H1 (cell line): Measurements from ENCODE around the gene SYT6. TPM values are rescaled to one million over a fixed set of nuclear protein-coding genes. Genes with fewer than 3 reads are reported as not detected.

Experiments
- CTCF ChIA-PET: fragments of 300-600 bp; sonication (Branson Sonifier 250); formaldehyde crosslinking; loops from one replicate; lab custom pipeline; 2021; ENCODE audit not compliant: partially characterized antibody; lab: Charles Lee
- POLR2A ChIA-PET: fragments of 300-600 bp; sonication (Branson Sonifier 250); formaldehyde crosslinking; loops from one replicate; lab custom pipeline; 2021; ENCODE audit warnings: inconsistent platforms; ENCODE audit not compliant: partially characterized antibody; lab: Charles Lee
- DNase-seq, 2 experiments: peaks; one replicate each; pipeline versions ENCODE4 v3.0.0 to v3.0.0-alpha.2; 2010 to 2022; ENCODE audit warnings: low spot score in 2 of 2, low read depth in 1 of 2, mixed read lengths in 1 of 2
- FAIRE-seq: peaks from 2 replicates; lab custom pipeline; 2011; peaks lifted over from hg19 to GRCh38; lab: Jason Lieb, UNC
- H2AFZ ChIP-seq: 2 replicates; pipeline ENCODE4 v1.8.1; 2012; ENCODE audit warnings: low read length, inconsistent platforms
- H2AK5ac ChIP-seq: 2 replicates; pipeline ENCODE4 v1.6.1; 2013; ENCODE audit warnings: low read depth, low read length
- H2BK120ac ChIP-seq: replicated peaks from 2 replicates; pipeline ENCODE3; 2013; ENCODE audit warnings: low read depth, low read length, inconsistent platforms
- H2BK12ac ChIP-seq: 2 replicates; pipeline ENCODE4 v1.6.1; 2013; ENCODE audit warnings: low read depth, low read length
- H2BK15ac ChIP-seq: 2 replicates; pipeline ENCODE4 v1.6.1; 2013; ENCODE audit warnings: low read length
- H2BK20ac ChIP-seq: 2 replicates; pipeline ENCODE4 v1.6.1; 2013; ENCODE audit warnings: low read length
- H2BK5ac ChIP-seq: 2 replicates; pipeline ENCODE4 v1.6.1; 2013; ENCODE audit warnings: low read depth, low read length
- H3K14ac ChIP-seq: 2 replicates; pipeline ENCODE4 v1.6.1; 2013; ENCODE audit warnings: inconsistent platforms; ENCODE audit not compliant: insufficient read length
- H3K18ac ChIP-seq: 2 replicates; pipeline ENCODE4 v1.6.1; 2013; ENCODE audit warnings: low read length; ENCODE audit errors: extremely low read depth
- H3K23ac ChIP-seq: 2 replicates; pipeline ENCODE4 v1.6.1; 2013; ENCODE audit warnings: inconsistent platforms; ENCODE audit not compliant: insufficient read length
- H3K23me2 ChIP-seq: 2 replicates; pipeline ENCODE4 v1.6.1; 2013; ENCODE audit warnings: low read depth, low read length
- H3K27ac ChIP-seq: 2 replicates; pipeline ENCODE4 v1.6.1; 2011; ENCODE audit warnings: low read depth, low read length, inconsistent platforms
- H3K27me3 ChIP-seq, 4 experiments: replicated peaks in 1 of 4; 1 replicate in 1 of 4; 2 replicates in 3 of 4; pipeline versions ENCODE4 v1.6.1 to v1.8.1; 2011 to 2013; ENCODE audit warnings: low read length in 3 of 4, mild to moderate bottlenecking in 3 of 4, inconsistent platforms in 2 of 4, mixed read lengths in 2 of 4, moderate library complexity in 1 of 4; ENCODE audit not compliant: control insufficient read depth in 3 of 4, insufficient read depth in 3 of 4; ENCODE audit errors: extremely low read depth in 1 of 4
- H3K36me3 ChIP-seq, 4 experiments: 2 replicates each; pipeline versions ENCODE4 v1.6.1 to v1.8.1; 2011 to 2013; ENCODE audit warnings: mild to moderate bottlenecking in 4 of 4, low read length in 3 of 4, moderate library complexity in 2 of 4, control low read depth in 1 of 4, inconsistent platforms in 1 of 4; ENCODE audit not compliant: insufficient read depth in 4 of 4, control insufficient read depth in 2 of 4
- H3K4ac ChIP-seq: replicated peaks from 2 replicates; pipeline ENCODE3; 2013; ENCODE audit warnings: low read length, low read depth, mixed read lengths, inconsistent platforms; ENCODE audit not compliant: insufficient read length
- H3K4me1 ChIP-seq, 4 experiments: replicated peaks in 1 of 4; 1 replicate in 1 of 4; 2 replicates in 3 of 4; pipeline versions ENCODE4 v1.6.1 to v1.8.1; 2011 to 2013; ENCODE audit warnings: low read length in 3 of 4, inconsistent platforms in 2 of 4, mixed read lengths in 1 of 4; ENCODE audit not compliant: insufficient read depth in 4 of 4, control insufficient read depth in 3 of 4
- H3K4me2 ChIP-seq, 2 experiments: 2 replicates each; pipeline versions ENCODE4 v1.6.1 to v1.8.1; 2011 to 2013; ENCODE audit warnings: low read depth in 2 of 2, low read length in 2 of 2, control low read depth in 1 of 2, inconsistent platforms in 1 of 2, mild to moderate bottlenecking in 1 of 2; ENCODE audit not compliant: insufficient read depth in 1 of 2
- H3K4me3 ChIP-seq, 4 experiments: fragments of 200-600, 300-600 bp in 1 of 4; sonication (generic), shearing (Covaris generic), sonication (Bioruptor Twin) in 1 of 4; 2 replicates each; pipeline versions ENCODE4 v1.5.1 to v1.8.1; 2011 to 2016; ENCODE audit warnings: low read length in 4 of 4, low read depth in 3 of 4, control low read depth in 2 of 4, inconsistent platforms in 2 of 4, mild to moderate bottlenecking in 2 of 4, mixed read lengths in 1 of 4, moderate library complexity in 1 of 4; ENCODE audit not compliant: insufficient read depth in 2 of 4; ENCODE audit errors: extremely low read depth in 1 of 4
- H3K56ac ChIP-seq: replicated peaks from 2 replicates; pipeline ENCODE3; 2013; ENCODE audit warnings: low read depth, mild to moderate bottlenecking, mixed read lengths, low read length, inconsistent platforms; ENCODE audit not compliant: insufficient read length
- H3K79me1 ChIP-seq: 2 replicates; pipeline ENCODE4 v1.6.1; 2013; ENCODE audit warnings: low read depth, low read length, control low read depth
- H3K79me2 ChIP-seq, 2 experiments: 2 replicates each; pipeline versions ENCODE4 v1.6.1 to v1.8.1; 2012 to 2013; ENCODE audit warnings: low read length in 2 of 2, mild to moderate bottlenecking in 2 of 2, inconsistent platforms in 1 of 2; ENCODE audit not compliant: insufficient read depth in 2 of 2, control insufficient read depth in 1 of 2
- H3K9ac ChIP-seq, 4 experiments: replicated peaks in 1 of 4; 1 replicate in 1 of 4; 2 replicates in 3 of 4; pipeline versions ENCODE4 v1.6.1 to v1.8.1; 2011 to 2013; ENCODE audit warnings: low read depth in 3 of 4, low read length in 3 of 4, control low read depth in 2 of 4, mild to moderate bottlenecking in 2 of 4, moderate library complexity in 2 of 4, inconsistent platforms in 1 of 4; ENCODE audit errors: extremely low read depth in 1 of 4
- H3K9me3 ChIP-seq, 2 experiments: 2 replicates each; pipeline versions ENCODE4 v1.6.1 to v1.8.1; 2012 to 2013; ENCODE audit warnings: mild to moderate bottlenecking in 2 of 2, moderate library complexity in 2 of 2, control low read depth in 1 of 2, inconsistent platforms in 1 of 2, low read depth in 1 of 2, low read length in 1 of 2, mixed read lengths in 1 of 2; ENCODE audit not compliant: insufficient read depth in 2 of 2
- H4K20me1 ChIP-seq, 2 experiments: replicated peaks in 1 of 2; 2 replicates each; pipeline versions ENCODE3 to v1.8.1; 2011 to 2013; ENCODE audit warnings: inconsistent platforms in 2 of 2, low read length in 2 of 2, mild to moderate bottlenecking in 1 of 2; ENCODE audit not compliant: insufficient read depth in 2 of 2, control insufficient read depth in 1 of 2
- H4K5ac ChIP-seq: 2 replicates; pipeline ENCODE4 v1.6.1; 2013; ENCODE audit warnings: low read length, low read depth, mixed read lengths, inconsistent platforms; ENCODE audit not compliant: insufficient read length
- H4K8ac ChIP-seq: 2 replicates; pipeline ENCODE4 v1.8.0; 2013; ENCODE audit warnings: mild to moderate bottlenecking, moderate library complexity, low read length, inconsistent platforms; ENCODE audit not compliant: insufficient read depth; ENCODE audit errors: extremely low read depth
- H4K91ac ChIP-seq: replicated peaks from 2 replicates; pipeline ENCODE3; 2013; ENCODE audit warnings: low read length, mixed read lengths, inconsistent platforms; ENCODE audit not compliant: insufficient read length
- EP300 ChIP-seq, 2 experiments: IDR thresholded peaks; 1 replicate in 1 of 2; 2 replicates in 1 of 2; pipeline ENCODE4 v1.6.1; 2011 to 2012; ENCODE audit warnings: low read depth in 2 of 2, low read length in 2 of 2, mild to moderate bottlenecking in 2 of 2, borderline replicate concordance in 1 of 2, inconsistent platforms in 1 of 2, moderate library complexity in 1 of 2
- POLR2AphosphoS5 ChIP-seq: IDR thresholded peaks from 2 replicates; pipeline ENCODE4 v1.6.1; 2011; ENCODE audit warnings: low read depth, low read length
- RAD21 ChIP-seq, 2 experiments: IDR thresholded peaks in 1 of 2; conservative IDR thresholded peaks in 1 of 2; 2 replicates each; pipeline ENCODE4 v1.6.1; 2011; ENCODE audit warnings: low read depth in 2 of 2, low read length in 2 of 2, improper control_type of control experiment in 1 of 2, inconsistent platforms in 1 of 2, mild to moderate bottlenecking in 1 of 2, moderate library complexity in 1 of 2
- RXRA ChIP-seq: IDR thresholded peaks from 2 replicates; pipeline ENCODE4 v1.6.1; 2011; ENCODE audit warnings: low read depth, mild to moderate bottlenecking, low read length, moderate library complexity; ENCODE audit not compliant: insufficient read depth
- TEAD4 ChIP-seq: IDR thresholded peaks from 2 replicates; pipeline ENCODE4 v1.6.1; 2012; ENCODE audit warnings: low read depth, low read length, inconsistent platforms, mixed read lengths
- WGBS, 2 experiments: shearing (Covaris generic) in 1 of 2; methylation state at CpG; one replicate each; pipeline versions ENCODE4 v1.1.6 to v1.1.7; 2013 to 2015; ENCODE audit warnings: low lambda C conversion rate in 2 of 2, mixed read lengths in 2 of 2, inconsistent platforms in 1 of 2, low coverage in 1 of 2, missing lambda C conversion rate in 1 of 2; ENCODE audit not compliant: insufficient replicate concordance in 2 of 2, insufficient coverage in 1 of 2, insufficient read length in 1 of 2; ENCODE audit errors: extremely low coverage in 1 of 2, missing lambda C conversion rate in 1 of 2; 5-methylcytosine and 5-hydroxymethylcytosine counted together
- polyA plus RNA-seq, 7 experiments: library from polyadenylated mRNA; depleted of rRNA in 3 of 7; stranded (reverse) in 5 of 7; unstranded in 2 of 7; fragments of >200 nt in 5 of 7; fragments of 200-250 nt in 2 of 7; gene quantifications; 1 replicate in 5 of 7; 2 replicates in 1 of 7; 4 replicates in 1 of 7; pipeline versions ENCODE4 v1.2.1 to v1.2.3, GENCODE V29; 2011 to 2013; ENCODE audit warnings: missing spikeins in 2 of 7, mixed read lengths in 2 of 7
- total RNA-seq: library from RNA; stranded (reverse); fragmentation: NEBNext Ultra II Directional; extraction: Animal tissue kit (Norgen Biotek cat#: 25700); gene quantifications from 2 replicates; pipeline ENCODE4 v1.2.1, GENCODE V29; 2021

The SYT6 gene
- total and polyA plus RNA-seq, 2 of the 8 experiments (the other 6 are each of a cell fraction or from before 2014, with no cell fraction given): 33.7 to 83.5 TPM

DNA sequence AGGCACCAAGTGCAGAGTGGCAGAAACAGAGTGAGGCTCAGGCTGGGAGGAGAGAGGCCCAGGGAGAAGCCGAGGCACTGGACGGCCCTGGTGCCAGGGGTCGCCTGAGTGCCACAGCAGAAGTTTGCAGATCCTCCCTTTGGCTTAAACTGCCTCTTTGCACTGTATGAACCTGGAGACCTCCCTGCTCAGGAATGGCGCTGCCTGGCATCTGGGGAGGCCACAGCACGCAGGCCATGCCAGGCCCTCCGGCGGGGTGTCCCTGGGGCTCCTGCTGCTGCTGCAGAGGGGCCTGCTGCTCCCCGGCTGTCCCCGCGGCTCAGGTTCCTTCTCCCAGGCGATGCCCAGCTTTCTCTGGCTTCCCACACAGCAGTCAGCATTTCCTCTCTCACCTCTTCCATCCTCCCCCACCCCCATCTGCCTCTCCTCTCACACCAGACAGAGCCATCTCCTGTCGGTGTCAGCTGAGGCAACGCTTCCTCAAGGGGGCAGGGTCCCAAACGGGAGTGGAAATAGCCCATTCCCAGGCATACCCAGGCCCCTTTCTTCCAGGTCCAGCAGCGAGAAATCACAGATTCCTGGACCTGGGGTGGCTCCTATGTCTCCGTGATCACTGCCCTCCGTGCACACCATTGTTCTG lies 35.2 kb downstream of the SYT6 start:
- peaks cover 2 to 70% (median 10%) of the 10 kb centered on the region in 4 experiments; a peak in 6 of 8 replicates for H3K36me3 ChIP-seq
- no peak overlapping the region for H3K4me2 ChIP-seq
- H4K91ac ChIP-seq: peak overlapping the region; percentile 63
- H3K18ac ChIP-seq: peak overlapping the region; percentile 40; the same call in 1 of the 2 replicates
- no peaks in the 10 kb centered on the region for H3K27me3 ChIP-seq
- 64% methylated on average over 17 of the region's 17 CpGs; no CpG with 5 or more reads in 1 of the 2 experiments for WGBS, 2 experiments
- no peaks in the 10 kb centered on the region for H3K79me2 ChIP-seq
- H4K8ac ChIP-seq: no peak overlapping the region
- H2AK5ac ChIP-seq: 0 out of 2 replicates have a peak overlapping the region, but pooled peaks have one; percentile 24
- H3K23me2 ChIP-seq: no peaks in the 10 kb centered on the region; the same call in 1 of the 2 replicates
- peaks cover 11% of the 10 kb centered on the region for H3K79me1 ChIP-seq
- H3K4me1 ChIP-seq: peaks cover 2 to 23% (median 10%) of the 10 kb centered on the region in 4 experiments
- H3K56ac ChIP-seq: no peak overlapping the region
- H3K9me3 ChIP-seq: no peaks in the 10 kb centered on the region
- no peak overlapping the region for H3K4me3 ChIP-seq
- H3K4ac ChIP-seq: no peak overlapping the region
- H2BK5ac ChIP-seq: peak overlapping the region; percentile 92
- no peak for FAIRE-seq
- peak in 1 of 2 experiments; percentile 69 for DNase-seq
- H2BK12ac ChIP-seq: peak overlapping the region; percentile 71; the same call in 1 of the 2 replicates
- ChIA-PET CTCF (interaction anchor here (1.2 to 3.6 kb wide), 13 partner anchors 11 to 164 kb away, joined by 3 to 16 read pairs (median 4); partner anchors contain the start of gene OLFML3), POLR2A (interaction anchor here (1.0 to 4.4 kb wide), 10 partner anchors 9 to 141 kb away, joined by 3 to 15 read pairs (median 5); no protein-coding TSS in a partner anchor)
- no peaks in the 10 kb centered on the region for H4K20me1 ChIP-seq
- H3K27ac ChIP-seq: no peak overlapping the region
- no peak overlapping the region for H2BK120ac ChIP-seq
- H2BK20ac ChIP-seq: no peak overlapping the region; the same call in 1 of the 2 replicates
- H3K9ac ChIP-seq: no peak overlapping the region
- H2BK15ac ChIP-seq: no peak overlapping the region
- no peak overlapping the region for H4K5ac ChIP-seq
- no peak overlapping the region for H3K14ac ChIP-seq
- no peak overlapping the region for H3K23ac ChIP-seq
- no peak overlapping the region for H2AFZ ChIP-seq
- no peak for TF ChIP-seq TEAD4
- no peak for TF ChIP-seq EP300 (IDR thresholded peaks at IDR 0.05; ENCODE audit: borderline replicate concordance in 1 of 2, low read depth in 2 of 2, low read length in 2 of 2)
- TF ChIP-seq POLR2AphosphoS5: no peak; the same call in 1 of the 2 replicates
- TF ChIP-seq RAD21 (IDR thresholded peaks at IDR 0.05 in 1 of 2, conservative IDR thresholded peaks at IDR 0.05 in 1 of 2; ENCODE audit: low read depth in 2 of 2, low read length in 2 of 2): peak in 1 of 2 experiments; percentile 27; a peak in 1 of 4 replicates
- no peak for TF ChIP-seq RXRA
